HEK293 (cell line): ENCODE results near the gene SLC25A44.

Source experiments
- GFI1B ChIP-seq: fragments of 450-650 bp; formaldehyde crosslinking; IDR thresholded peaks from 2 replicates; pipeline ENCODE4 v1.5.1; 2016; ENCODE audit warnings: missing biosample characterization, missing genetic modification characterization
- GLI4 ChIP-seq: fragments of 450-650 bp; formaldehyde crosslinking; IDR thresholded peaks from 2 replicates; pipeline ENCODE4 v1.5.1; 2016; ENCODE audit warnings: missing biosample characterization, missing genetic modification characterization
- KLF16 ChIP-seq: fragments of 450-650 bp; formaldehyde crosslinking; IDR thresholded peaks from 2 replicates; pipeline ENCODE4 v1.5.1; 2017; ENCODE audit warnings: missing biosample characterization, missing genetic modification characterization
- YY2 ChIP-seq: fragments of 450-650 bp; formaldehyde crosslinking; IDR thresholded peaks from 2 replicates; pipeline ENCODE4 v1.5.1; 2016; ENCODE audit warnings: missing biosample characterization, missing genetic modification characterization
- ZFP69B ChIP-seq: fragments of 450-650 bp; formaldehyde crosslinking; IDR thresholded peaks from 2 replicates; pipeline ENCODE4 v1.5.1; 2016; ENCODE audit warnings: missing biosample characterization, missing genetic modification characterization
- ZIC2 ChIP-seq: fragments of 450-650 bp; formaldehyde crosslinking; IDR thresholded peaks from 2 replicates; pipeline ENCODE4 v1.5.1; 2016; ENCODE audit warnings: missing biosample characterization, missing genetic modification characterization
- ZNF10 ChIP-seq: fragments of 450-650 bp; formaldehyde crosslinking; IDR thresholded peaks from 2 replicates; pipeline ENCODE4 v1.5.1; 2017; ENCODE audit warnings: missing biosample characterization, missing genetic modification characterization
- ZNF114 ChIP-seq: fragments of 450-650 bp; formaldehyde crosslinking; IDR thresholded peaks from 2 replicates; pipeline ENCODE4 v1.5.0; 2017; ENCODE audit warnings: missing biosample characterization, missing genetic modification characterization
- ZNF155 ChIP-seq: fragments of 450-650 bp; formaldehyde crosslinking; IDR thresholded peaks from 2 replicates; pipeline ENCODE4 v1.5.1; 2016; ENCODE audit warnings: missing biosample characterization, missing genetic modification characterization
- ZNF174 ChIP-seq: fragments of 450-650 bp; formaldehyde crosslinking; IDR thresholded peaks from 2 replicates; pipeline ENCODE4 v1.5.0; 2017; ENCODE audit warnings: missing biosample characterization, mild to moderate bottlenecking, missing genetic modification characterization
- ZNF221 ChIP-seq: fragments of 450-650 bp; formaldehyde crosslinking; IDR thresholded peaks from 2 replicates; pipeline ENCODE4 v1.5.1; 2017; ENCODE audit warnings: missing biosample characterization, missing genetic modification characterization, borderline replicate concordance
- ZNF223 ChIP-seq: fragments of 450-650 bp; formaldehyde crosslinking; IDR thresholded peaks from 2 replicates; pipeline ENCODE4 v1.5.1; 2016; ENCODE audit warnings: missing biosample characterization, missing genetic modification characterization
- ZNF239 ChIP-seq: fragments of 450-650 bp; formaldehyde crosslinking; IDR thresholded peaks from 2 replicates; pipeline ENCODE4 v1.5.1; 2016; ENCODE audit warnings: missing biosample characterization, missing genetic modification characterization
- ZNF274 ChIP-seq, 2 experiments: fragments of 200-500 bp in 1 of 2; fragments of 450-650 bp in 1 of 2; sonication (Bioruptor generic) in 1 of 2; formaldehyde crosslinking in 1 of 2; IDR thresholded peaks; 2 replicates each; pipeline versions ENCODE4 v1.5.1 to v1.6.1; 2014 to 2016; ENCODE audit warnings: borderline replicate concordance in 1 of 2, inconsistent platforms in 1 of 2, low read length in 1 of 2, missing biosample characterization in 1 of 2, missing genetic modification characterization in 1 of 2
- ZNF391 ChIP-seq: fragments of 450-650 bp; formaldehyde crosslinking; IDR thresholded peaks from 2 replicates; pipeline ENCODE4 v1.5.1; 2016; ENCODE audit warnings: low read depth, missing biosample characterization, missing genetic modification characterization, borderline replicate concordance
- ZNF404 ChIP-seq: fragments of 450-650 bp; formaldehyde crosslinking; IDR thresholded peaks from 2 replicates; pipeline ENCODE4 v1.5.1; 2017; ENCODE audit warnings: missing biosample characterization, missing genetic modification characterization
- ZNF555 ChIP-seq: fragments of 450-650 bp; formaldehyde crosslinking; conservative IDR thresholded peaks from 2 replicates; pipeline ENCODE4 v1.5.1; 2017; ENCODE audit warnings: missing biosample characterization, mild to moderate bottlenecking, missing genetic modification characterization, inconsistent platforms
- ZNF600 ChIP-seq: fragments of 450-650 bp; formaldehyde crosslinking; IDR thresholded peaks from 2 replicates; pipeline ENCODE4 v1.5.1; 2016; ENCODE audit warnings: missing biosample characterization, missing genetic modification characterization
- ZNF621 ChIP-seq: fragments of 450-650 bp; formaldehyde crosslinking; IDR thresholded peaks from 2 replicates; pipeline ENCODE4 v1.5.1; 2017; ENCODE audit warnings: missing biosample characterization, missing genetic modification characterization
- ZNF830 ChIP-seq: fragments of 450-650 bp; IDR thresholded peaks from 2 replicates; pipeline ENCODE4 v1.5.0; 2018; ENCODE audit warnings: missing biosample characterization, missing genetic modification characterization, low read depth, mild to moderate bottlenecking, moderate library complexity
- TF ChIP-seq, protein P1 (sequence below): fragments of 450-650 bp; formaldehyde crosslinking; IDR thresholded peaks from 2 replicates; pipeline ENCODE4 v1.5.1; 2016; ENCODE audit warnings: missing biosample characterization, missing genetic modification characterization
- TF ChIP-seq, protein P2 (sequence below): fragments of 450-650 bp; formaldehyde crosslinking; IDR thresholded peaks from 2 replicates; pipeline ENCODE4 v1.5.1; 2016; ENCODE audit warnings: missing biosample characterization, missing genetic modification characterization
- TF ChIP-seq, protein P3 (sequence below): fragments of 450-650 bp; formaldehyde crosslinking; IDR thresholded peaks from 2 replicates; pipeline ENCODE4 v1.5.1; 2016; ENCODE audit warnings: missing biosample characterization, missing genetic modification characterization
- TF ChIP-seq, protein P4 (sequence below): fragments of 450-650 bp; formaldehyde crosslinking; IDR thresholded peaks from 2 replicates; pipeline ENCODE4 v1.5.1; 2016; ENCODE audit warnings: missing biosample characterization, missing genetic modification characterization
- TF ChIP-seq, protein P5 (sequence below): fragments of 450-650 bp; formaldehyde crosslinking; IDR thresholded peaks from 2 replicates; pipeline ENCODE4 v1.5.1; 2017; ENCODE audit warnings: missing biosample characterization, missing genetic modification characterization
- TF ChIP-seq, protein P6 (sequence below): fragments of 450-650 bp; formaldehyde crosslinking; IDR thresholded peaks from 2 replicates; pipeline ENCODE4 v1.5.1; 2016; ENCODE audit warnings: missing biosample characterization, missing genetic modification characterization
- TF ChIP-seq, protein P7 (sequence below): fragments of 450-650 bp; formaldehyde crosslinking; IDR thresholded peaks from 2 replicates; pipeline ENCODE4 v1.5.0; 2017; ENCODE audit warnings: missing biosample characterization, missing genetic modification characterization, borderline replicate concordance

The SLC25A44 gene

DNA sequence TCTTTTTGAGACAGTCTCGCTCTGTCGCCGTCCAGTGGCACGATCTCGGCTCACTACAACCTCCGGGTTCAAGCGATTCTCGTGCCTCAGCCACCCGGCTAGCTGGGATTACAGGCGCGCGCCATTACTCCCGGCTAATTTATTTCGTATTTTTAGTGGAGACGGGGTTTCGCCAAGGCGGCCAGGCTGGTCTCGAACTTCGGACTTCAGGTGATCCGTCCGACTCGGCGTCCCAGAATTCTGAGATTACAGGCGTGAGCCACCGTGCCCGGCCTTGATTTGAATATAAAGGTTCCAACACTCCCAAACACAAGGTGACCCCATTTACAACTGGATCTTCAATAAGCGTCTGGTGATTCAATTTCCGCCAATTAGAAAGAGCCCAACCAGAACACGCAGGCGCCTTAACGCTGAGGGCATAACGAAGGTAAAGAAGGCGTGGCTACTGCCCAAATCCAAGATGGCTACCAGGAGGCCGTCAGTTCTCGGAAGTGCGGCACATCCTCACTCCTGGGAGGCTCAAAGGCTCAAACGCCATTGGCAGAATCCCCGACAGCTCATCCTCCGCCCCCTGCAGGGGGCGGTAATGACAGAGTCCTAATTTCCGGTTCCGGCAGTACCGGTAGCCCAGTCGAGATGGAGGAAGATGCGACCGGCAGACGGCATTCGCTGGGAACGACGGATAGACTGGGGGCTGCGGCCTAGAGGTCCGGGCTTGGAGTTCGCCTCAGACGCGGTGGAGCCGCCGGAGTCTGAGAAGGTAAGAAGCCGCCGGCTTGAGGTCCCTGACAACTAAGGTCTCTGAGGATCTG is at the start of gene SLC25A44 (continued):
- TF ChIP-seq, protein P1, sequence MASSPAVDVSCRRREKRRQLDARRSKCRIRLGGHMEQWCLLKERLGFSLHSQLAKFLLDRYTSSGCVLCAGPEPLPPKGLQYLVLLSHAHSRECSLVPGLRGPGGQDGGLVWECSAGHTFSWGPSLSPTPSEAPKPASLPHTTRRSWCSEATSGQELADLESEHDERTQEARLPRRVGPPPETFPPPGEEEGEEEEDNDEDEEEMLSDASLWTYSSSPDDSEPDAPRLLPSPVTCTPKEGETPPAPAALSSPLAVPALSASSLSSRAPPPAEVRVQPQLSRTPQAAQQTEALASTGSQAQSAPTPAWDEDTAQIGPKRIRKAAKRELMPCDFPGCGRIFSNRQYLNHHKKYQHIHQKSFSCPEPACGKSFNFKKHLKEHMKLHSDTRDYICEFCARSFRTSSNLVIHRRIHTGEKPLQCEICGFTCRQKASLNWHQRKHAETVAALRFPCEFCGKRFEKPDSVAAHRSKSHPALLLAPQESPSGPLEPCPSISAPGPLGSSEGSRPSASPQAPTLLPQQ (tag by site-specific recombination): peak; percentile 46; the same call in 1 of the 2 replicates
- no peak for TF ChIP-seq ZNF223
- TF ChIP-seq ZNF155 (tag by site-specific recombination): no peak
- peak; percentile 43; the same call in 1 of the 2 replicates for TF ChIP-seq YY2 (tag by site-specific recombination)
- TF ChIP-seq, protein P2, sequence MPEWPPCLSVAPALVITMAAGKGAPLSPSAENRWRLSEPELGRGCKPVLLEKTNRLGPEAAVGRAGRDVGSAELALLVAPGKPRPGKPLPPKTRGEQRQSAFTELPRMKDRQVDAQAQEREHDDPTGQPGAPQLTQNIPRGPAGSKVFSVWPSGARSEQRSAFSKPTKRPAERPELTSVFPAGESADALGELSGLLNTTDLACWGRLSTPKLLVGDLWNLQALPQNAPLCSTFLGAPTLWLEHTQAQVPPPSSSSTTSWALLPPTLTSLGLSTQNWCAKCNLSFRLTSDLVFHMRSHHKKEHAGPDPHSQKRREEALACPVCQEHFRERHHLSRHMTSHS (tag by site-specific recombination): no peak
- TF ChIP-seq, protein P3, sequence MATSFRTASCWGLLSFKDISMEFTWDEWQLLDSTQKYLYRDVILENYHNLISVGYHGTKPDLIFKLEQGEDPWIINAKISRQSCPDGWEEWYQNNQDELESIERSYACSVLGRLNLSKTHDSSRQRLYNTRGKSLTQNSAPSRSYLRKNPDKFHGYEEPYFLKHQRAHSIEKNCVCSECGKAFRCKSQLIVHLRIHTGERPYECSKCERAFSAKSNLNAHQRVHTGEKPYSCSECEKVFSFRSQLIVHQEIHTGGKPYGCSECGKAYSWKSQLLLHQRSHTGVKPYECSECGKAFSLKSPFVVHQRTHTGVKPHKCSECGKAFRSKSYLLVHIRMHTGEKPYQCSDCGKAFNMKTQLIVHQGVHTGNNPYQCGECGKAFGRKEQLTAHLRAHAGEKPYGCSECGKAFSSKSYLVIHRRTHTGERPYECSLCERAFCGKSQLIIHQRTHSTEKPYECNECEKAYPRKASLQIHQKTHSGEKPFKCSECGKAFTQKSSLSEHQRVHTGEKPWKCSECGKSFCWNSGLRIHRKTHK (tag by site-specific recombination): no peak
- TF ChIP-seq ZIC2 (tag by site-specific recombination): no peak
- no peak for TF ChIP-seq GFI1B (tag by site-specific recombination)
- no peak for TF ChIP-seq ZNF239 (tag by site-specific recombination)
- no peak for TF ChIP-seq ZNF221 (tag by site-specific recombination)
- no peak for TF ChIP-seq ZNF621
- no peak for TF ChIP-seq ZNF10 (tag by site-specific recombination)
- TF ChIP-seq, protein P4, sequence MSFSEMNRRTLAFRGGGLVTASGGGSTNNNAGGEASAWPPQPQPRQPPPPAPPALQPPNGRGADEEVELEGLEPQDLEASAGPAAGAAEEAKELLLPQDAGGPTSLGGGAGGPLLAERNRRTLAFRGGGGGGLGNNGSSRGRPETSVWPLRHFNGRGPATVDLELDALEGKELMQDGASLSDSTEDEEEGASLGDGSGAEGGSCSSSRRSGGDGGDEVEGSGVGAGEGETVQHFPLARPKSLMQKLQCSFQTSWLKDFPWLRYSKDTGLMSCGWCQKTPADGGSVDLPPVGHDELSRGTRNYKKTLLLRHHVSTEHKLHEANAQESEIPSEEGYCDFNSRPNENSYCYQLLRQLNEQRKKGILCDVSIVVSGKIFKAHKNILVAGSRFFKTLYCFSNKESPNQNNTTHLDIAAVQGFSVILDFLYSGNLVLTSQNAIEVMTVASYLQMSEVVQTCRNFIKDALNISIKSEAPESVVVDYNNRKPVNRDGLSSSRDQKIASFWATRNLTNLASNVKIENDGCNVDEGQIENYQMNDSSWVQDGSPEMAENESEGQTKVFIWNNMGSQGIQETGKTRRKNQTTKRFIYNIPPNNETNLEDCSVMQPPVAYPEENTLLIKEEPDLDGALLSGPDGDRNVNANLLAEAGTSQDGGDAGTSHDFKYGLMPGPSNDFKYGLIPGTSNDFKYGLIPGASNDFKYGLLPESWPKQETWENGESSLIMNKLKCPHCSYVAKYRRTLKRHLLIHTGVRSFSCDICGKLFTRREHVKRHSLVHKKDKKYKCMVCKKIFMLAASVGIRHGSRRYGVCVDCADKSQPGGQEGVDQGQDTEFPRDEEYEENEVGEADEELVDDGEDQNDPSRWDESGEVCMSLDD (tag by site-specific recombination): 0 out of 2 replicates have a peak, but pooled peaks have one; percentile 18
- TF ChIP-seq ZNF391 (tag by site-specific recombination): no peak; the same call in 1 of the 2 replicates
- TF ChIP-seq ZNF274 (IDR thresholded peaks at IDR 0.05; ENCODE audit: low read length): no peak
- no peak for TF ChIP-seq ZNF274 (tag by site-specific recombination; IDR thresholded peaks at IDR 0.05; ENCODE audit: borderline replicate concordance)
- TF ChIP-seq ZNF114: no peak
- TF ChIP-seq ZNF174 (tag by site-specific recombination): no peak
- TF ChIP-seq, protein P5, sequence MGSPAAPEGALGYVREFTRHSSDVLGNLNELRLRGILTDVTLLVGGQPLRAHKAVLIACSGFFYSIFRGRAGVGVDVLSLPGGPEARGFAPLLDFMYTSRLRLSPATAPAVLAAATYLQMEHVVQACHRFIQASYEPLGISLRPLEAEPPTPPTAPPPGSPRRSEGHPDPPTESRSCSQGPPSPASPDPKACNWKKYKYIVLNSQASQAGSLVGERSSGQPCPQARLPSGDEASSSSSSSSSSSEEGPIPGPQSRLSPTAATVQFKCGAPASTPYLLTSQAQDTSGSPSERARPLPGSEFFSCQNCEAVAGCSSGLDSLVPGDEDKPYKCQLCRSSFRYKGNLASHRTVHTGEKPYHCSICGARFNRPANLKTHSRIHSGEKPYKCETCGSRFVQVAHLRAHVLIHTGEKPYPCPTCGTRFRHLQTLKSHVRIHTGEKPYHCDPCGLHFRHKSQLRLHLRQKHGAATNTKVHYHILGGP (tag by site-specific recombination): no peak
- peak; percentile 64; the same call in 1 of the 2 replicates for TF ChIP-seq ZNF600
- TF ChIP-seq, protein P6, sequence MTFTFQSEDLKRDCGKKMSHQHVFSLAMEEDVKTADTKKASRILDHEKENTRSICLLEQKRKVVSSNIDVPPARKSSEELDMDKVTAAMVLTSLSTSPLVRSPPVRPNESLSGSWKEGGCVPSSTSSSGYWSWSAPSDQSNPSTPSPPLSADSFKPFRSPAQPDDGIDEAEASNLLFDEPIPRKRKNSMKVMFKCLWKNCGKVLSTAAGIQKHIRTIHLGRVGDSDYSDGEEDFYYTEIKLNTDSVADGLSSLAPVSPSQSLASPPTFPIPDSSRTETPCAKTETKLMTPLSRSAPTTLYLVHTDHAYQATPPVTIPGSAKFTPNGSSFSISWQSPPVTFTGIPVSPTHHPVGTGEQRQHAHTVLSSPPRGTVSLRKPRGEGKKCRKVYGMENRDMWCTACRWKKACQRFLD: no peak
- no peak for TF ChIP-seq ZNF830 (tag by site-specific recombination)
- TF ChIP-seq GLI4 (tag by site-specific recombination): no peak
- TF ChIP-seq ZNF404 (tag by site-specific recombination): no peak
- TF ChIP-seq, protein P7, sequence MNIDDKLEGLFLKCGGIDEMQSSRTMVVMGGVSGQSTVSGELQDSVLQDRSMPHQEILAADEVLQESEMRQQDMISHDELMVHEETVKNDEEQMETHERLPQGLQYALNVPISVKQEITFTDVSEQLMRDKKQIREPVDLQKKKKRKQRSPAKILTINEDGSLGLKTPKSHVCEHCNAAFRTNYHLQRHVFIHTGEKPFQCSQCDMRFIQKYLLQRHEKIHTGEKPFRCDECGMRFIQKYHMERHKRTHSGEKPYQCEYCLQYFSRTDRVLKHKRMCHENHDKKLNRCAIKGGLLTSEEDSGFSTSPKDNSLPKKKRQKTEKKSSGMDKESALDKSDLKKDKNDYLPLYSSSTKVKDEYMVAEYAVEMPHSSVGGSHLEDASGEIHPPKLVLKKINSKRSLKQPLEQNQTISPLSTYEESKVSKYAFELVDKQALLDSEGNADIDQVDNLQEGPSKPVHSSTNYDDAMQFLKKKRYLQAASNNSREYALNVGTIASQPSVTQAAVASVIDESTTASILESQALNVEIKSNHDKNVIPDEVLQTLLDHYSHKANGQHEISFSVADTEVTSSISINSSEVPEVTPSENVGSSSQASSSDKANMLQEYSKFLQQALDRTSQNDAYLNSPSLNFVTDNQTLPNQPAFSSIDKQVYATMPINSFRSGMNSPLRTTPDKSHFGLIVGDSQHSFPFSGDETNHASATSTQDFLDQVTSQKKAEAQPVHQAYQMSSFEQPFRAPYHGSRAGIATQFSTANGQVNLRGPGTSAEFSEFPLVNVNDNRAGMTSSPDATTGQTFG: no peak
- peak; percentile 36; the same call in 1 of the 2 replicates for TF ChIP-seq KLF16 (tag by site-specific recombination)
- TF ChIP-seq ZFP69B: peak; percentile 57; the same call in 1 of the 2 replicates
- TF ChIP-seq ZNF555 (tag by site-specific recombination): no peak
